Stimulated activated CD8-positive, alpha-beta memory T cell treated with anti-CD3 and anti-CD28 coated beads, Interleukin-7, amount 100 ng/mL, for 48 hours (primary cell): ENCODE results near the gene CMPK2.

Experiments used
- DNase-seq, 2 donors: peaks; one replicate each; pipeline ENCODE4 v3.0.0-alpha.2; 2020; ENCODE audit warnings: low read depth in 1 of 2; ENCODE audit errors: extremely low read depth in 1 of 2

CMPK2 gene

GRCh38 chr2:6845903-6846302, 19.8 kb downstream of the CMPK2 start:
- no peak for DNase-seq

- DNase-seq = no peak
These were observed 20.4 kb downstream of the CMPK2 start for GRCh38 chr2:6845312-6845711.

- DNase-seq = no peak
These were observed 24.0 kb downstream of the CMPK2 start for GRCh38 chr2:6841537-6842287.

- no peak for DNase-seq
These were observed 26.9 kb downstream of the CMPK2 start for GRCh38 chr2:6838673-6839319.

- DNase-seq = no peak
These were observed 30.2 kb downstream of the CMPK2 start for GRCh38 chr2:6835467-6835866.

GRCh38 chr2:6834163-6834562, 31.5 kb downstream of the CMPK2 start:
- no peak for DNase-seq

- DNase-seq = no peak
These were observed 32.5 kb downstream of the CMPK2 start for GRCh38 chr2:6833300-6833604.

GRCh38 chr2:6832596-6833299, 33.0 kb downstream of the CMPK2 start:
- DNase-seq = no peak

GRCh38 chr2:6831229-6831628, 34.5 kb downstream of the CMPK2 start:
- no peak for DNase-seq

- DNase-seq = no peak
These were observed 37.5 kb downstream of the CMPK2 start for GRCh38 chr2:6828299-6828584.

GRCh38 chr2:6827566-6828298, 38.0 kb downstream of the CMPK2 start:
- DNase-seq = no peak

- DNase-seq = peak in 1 of 2 donors; percentile 32
These were observed 39.4 kb downstream of the CMPK2 start for GRCh38 chr2:6826081-6826913.

- no peak for DNase-seq
These were observed 40.7 kb downstream of the CMPK2 start for GRCh38 chr2:6824962-6825361.

- no peak for DNase-seq
These were observed 42.6 kb downstream of the CMPK2 start for GRCh38 chr2:6823111-6823510.

GRCh38 chr2:6822406-6822805, 43.3 kb downstream of the CMPK2 start:
- no peak for DNase-seq

GRCh38 chr2:6820903-6821584, 44.7 kb downstream of the CMPK2 start:
- no peak for DNase-seq

- DNase-seq = no peak
These were observed 45.5 kb downstream of the CMPK2 start for GRCh38 chr2:6820236-6820635.

- DNase-seq = no peak
These were observed 46.0 kb downstream of the CMPK2 start for GRCh38 chr2:6819668-6820067.

GRCh38 chr2:6818012-6818411, 47.7 kb downstream of the CMPK2 start:
- DNase-seq = no peak

GRCh38 chr2:6814869-6815268, 50.8 kb downstream of the CMPK2 start:
- DNase-seq = no peak
